Ovary (tissue), 3 donors: ENCODE results near the gene SBNO2.

ENCODE experiments used
- EP300 ChIP-seq: sonication (generic); formaldehyde crosslinking; IDR thresholded peaks from one replicate; pipeline ENCODE4 v1.6.1; 2017; ENCODE audit warnings: antibody characterized with exemption
- POLR2A ChIP-seq: fragments of 450-650 bp; IDR thresholded peaks from one replicate; pipeline ENCODE4 v1.6.1; 2017; ENCODE audit warnings: antibody characterized with exemption, mild to moderate bottlenecking, moderate library complexity
- TF ChIP-seq, protein P1 (sequence below), 3 donors: fragments of 450-650 bp in 2 of 3; fragments of 200-600 bp in 1 of 3; IDR thresholded peaks; one replicate each; pipeline versions ENCODE4 v1.5.1 to v1.8.0; 2016 to 2022; ENCODE audit warnings: antibody characterized with exemption in 3 of 3, mild to moderate bottlenecking in 1 of 3
- donor health status: DM: no; HTN: no; CAD: no.

DNA sequence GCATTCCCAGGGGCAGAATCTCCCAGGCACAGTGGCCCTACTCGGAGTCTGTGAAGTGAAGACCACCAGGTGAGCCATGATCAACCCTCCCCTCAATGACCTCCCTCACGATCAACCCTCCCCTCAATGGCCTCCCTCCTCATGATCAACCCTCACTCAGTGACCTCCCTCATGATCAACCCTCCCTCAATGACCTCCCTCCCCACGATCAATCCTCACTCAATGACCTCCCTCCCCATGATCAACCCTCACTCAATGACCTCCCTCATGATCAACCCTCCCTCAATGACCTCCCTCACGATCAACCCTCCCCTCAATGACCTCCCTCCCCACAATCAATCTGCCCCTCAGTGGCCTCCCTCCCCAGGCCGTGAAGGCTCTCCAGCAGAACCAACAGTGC is 32.1 kb downstream of the SBNO2 start:
- TF ChIP-seq, protein P1, sequence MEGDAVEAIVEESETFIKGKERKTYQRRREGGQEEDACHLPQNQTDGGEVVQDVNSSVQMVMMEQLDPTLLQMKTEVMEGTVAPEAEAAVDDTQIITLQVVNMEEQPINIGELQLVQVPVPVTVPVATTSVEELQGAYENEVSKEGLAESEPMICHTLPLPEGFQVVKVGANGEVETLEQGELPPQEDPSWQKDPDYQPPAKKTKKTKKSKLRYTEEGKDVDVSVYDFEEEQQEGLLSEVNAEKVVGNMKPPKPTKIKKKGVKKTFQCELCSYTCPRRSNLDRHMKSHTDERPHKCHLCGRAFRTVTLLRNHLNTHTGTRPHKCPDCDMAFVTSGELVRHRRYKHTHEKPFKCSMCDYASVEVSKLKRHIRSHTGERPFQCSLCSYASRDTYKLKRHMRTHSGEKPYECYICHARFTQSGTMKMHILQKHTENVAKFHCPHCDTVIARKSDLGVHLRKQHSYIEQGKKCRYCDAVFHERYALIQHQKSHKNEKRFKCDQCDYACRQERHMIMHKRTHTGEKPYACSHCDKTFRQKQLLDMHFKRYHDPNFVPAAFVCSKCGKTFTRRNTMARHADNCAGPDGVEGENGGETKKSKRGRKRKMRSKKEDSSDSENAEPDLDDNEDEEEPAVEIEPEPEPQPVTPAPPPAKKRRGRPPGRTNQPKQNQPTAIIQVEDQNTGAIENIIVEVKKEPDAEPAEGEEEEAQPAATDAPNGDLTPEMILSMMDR (IDR thresholded peaks at IDR 0.05), result no peak
- TF ChIP-seq EP300 (no peak), POLR2A (no peak)
